ENCODE measurements around the gene FAM3D.

The FAM3D gene

DNA sequence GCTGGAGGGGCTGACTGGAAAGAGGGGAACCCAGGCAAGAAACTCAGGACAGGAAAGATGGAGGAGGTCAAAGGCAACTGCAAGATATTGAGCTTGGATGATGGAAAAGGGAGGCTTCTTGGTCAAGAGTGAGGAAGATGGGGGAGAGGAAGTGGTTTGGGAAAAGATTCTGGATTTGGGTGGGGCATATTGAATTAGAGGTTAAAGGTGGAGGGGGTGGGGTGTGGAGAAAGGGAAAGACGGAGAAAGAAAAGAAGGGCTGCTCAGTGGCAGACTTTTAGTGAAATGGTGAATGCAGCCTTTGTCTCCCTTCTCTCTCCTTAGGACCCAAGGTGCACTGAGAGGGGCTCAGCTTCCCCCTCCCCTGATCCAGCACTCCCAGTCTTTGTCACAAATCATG is 655 bp upstream of the FAM3D start:
- ChIA-PET CTCF (interaction anchor here (2.7 kb wide), 1 partner anchor 36 kb away, joined by 10 read pairs; no protein-coding TSS in a partner anchor), POLR2A (no interaction called here)
- TF ChIP-seq, protein P1, sequence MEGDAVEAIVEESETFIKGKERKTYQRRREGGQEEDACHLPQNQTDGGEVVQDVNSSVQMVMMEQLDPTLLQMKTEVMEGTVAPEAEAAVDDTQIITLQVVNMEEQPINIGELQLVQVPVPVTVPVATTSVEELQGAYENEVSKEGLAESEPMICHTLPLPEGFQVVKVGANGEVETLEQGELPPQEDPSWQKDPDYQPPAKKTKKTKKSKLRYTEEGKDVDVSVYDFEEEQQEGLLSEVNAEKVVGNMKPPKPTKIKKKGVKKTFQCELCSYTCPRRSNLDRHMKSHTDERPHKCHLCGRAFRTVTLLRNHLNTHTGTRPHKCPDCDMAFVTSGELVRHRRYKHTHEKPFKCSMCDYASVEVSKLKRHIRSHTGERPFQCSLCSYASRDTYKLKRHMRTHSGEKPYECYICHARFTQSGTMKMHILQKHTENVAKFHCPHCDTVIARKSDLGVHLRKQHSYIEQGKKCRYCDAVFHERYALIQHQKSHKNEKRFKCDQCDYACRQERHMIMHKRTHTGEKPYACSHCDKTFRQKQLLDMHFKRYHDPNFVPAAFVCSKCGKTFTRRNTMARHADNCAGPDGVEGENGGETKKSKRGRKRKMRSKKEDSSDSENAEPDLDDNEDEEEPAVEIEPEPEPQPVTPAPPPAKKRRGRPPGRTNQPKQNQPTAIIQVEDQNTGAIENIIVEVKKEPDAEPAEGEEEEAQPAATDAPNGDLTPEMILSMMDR (IDR thresholded peaks at IDR 0.05; ENCODE audit: control extremely low read depth, extremely low read depth, low read depth, missing control alignments): no peak
- DNase-seq (ENCODE audit: extremely low spot score): no peak

DNA sequence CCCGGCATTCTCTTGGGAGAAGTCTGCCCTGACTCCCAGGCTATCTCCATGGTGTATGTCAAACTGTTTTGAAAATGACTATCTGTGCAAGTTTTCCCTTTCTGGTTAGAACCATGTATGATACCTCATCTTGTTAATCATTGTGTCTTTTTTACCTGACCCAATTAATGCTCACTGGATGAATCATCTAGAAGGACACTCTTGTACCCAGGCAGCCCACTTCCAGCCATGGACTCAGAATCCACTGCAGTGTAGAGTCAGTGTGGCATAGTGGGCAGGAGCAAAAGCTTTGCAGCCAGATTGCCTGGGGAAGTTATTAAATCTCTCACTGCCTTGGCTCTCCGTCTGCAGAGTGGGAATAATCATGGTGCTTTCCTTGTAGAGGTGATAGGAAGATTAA is 1.2 kb downstream of the FAM3D start:
- TF ChIP-seq, protein P1 (IDR thresholded peaks at IDR 0.05; ENCODE audit: control extremely low read depth, extremely low read depth, low read depth, missing control alignments): no peak
- POLR2A ChIA-PET: no interaction called here
- no peak for DNase-seq (ENCODE audit: extremely low spot score)
- CTCF ChIA-PET: no interaction called here

DNA sequence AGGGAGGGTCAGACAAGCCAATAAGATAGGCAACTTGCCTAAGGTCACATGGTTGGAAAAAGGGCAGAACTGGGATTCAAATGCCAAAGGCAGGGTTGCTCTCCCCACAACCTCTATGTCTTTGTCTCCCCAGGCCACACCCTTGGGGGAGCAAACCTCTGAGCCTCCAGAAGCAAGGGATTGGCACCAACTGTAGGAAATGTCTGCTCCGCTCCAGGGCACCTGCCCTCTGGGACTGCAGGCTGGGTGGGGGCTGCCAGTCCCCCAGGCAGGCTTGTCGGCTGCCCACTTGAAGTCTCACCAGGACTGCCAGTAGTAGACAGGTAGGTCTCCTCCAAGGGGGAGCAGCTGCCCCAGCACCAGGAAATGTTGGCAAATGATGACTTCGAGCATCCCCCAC is 2.0 kb downstream of the FAM3D start:
- TF ChIP-seq, protein P1 (IDR thresholded peaks at IDR 0.05; ENCODE audit: control extremely low read depth, extremely low read depth, low read depth, missing control alignments): no peak
- CTCF ChIA-PET: no interaction called here
- POLR2A ChIA-PET: no interaction called here
- no peak for DNase-seq (ENCODE audit: extremely low spot score)

- TF ChIP-seq, protein P1 (IDR thresholded peaks at IDR 0.05; ENCODE audit: control extremely low read depth, extremely low read depth, low read depth, missing control alignments): no peak
- ChIA-PET CTCF (interaction anchor here (1.3 kb wide), 1 partner anchor 24 kb away, joined by 3 read pairs; no protein-coding TSS in a partner anchor), POLR2A (no interaction called here)
- no peak for DNase-seq (ENCODE audit: extremely low spot score)
Observed at GRCh38 chr3:58661836-58662420, 4.6 kb downstream of the FAM3D start.

DNA sequence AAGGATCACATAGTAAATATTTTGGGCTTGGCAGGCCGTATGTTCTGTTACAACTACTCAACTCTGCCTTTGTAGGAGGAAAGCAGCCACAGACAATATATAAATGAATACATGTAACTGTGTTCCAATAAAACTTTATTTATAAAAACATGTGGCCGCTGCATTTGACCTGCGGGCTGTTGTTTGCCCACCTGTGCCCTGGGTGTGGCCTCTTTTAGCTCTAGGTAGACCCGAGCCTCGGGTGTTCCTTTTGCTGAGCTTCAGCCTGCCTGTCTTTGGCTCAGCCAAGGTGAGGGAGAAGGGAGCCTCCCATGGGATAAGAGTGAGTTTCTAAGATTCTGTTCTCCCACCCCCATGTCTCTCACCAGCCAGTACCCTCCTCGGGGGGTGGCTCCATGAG is 5.6 kb downstream of the FAM3D start:
- TF ChIP-seq, protein P1 (IDR thresholded peaks at IDR 0.05; ENCODE audit: control extremely low read depth, extremely low read depth, low read depth, missing control alignments): no peak
- no peak for DNase-seq (ENCODE audit: extremely low spot score)
- ChIA-PET CTCF (interaction anchor here (1.3 kb wide), 1 partner anchor 24 kb away, joined by 3 read pairs; no protein-coding TSS in a partner anchor), POLR2A (no interaction called here)

GRCh38 chr3:58659051-58659675 is 7.4 kb downstream of the FAM3D start:
- TF ChIP-seq, protein P1 (IDR thresholded peaks at IDR 0.05; ENCODE audit: control extremely low read depth, extremely low read depth, low read depth, missing control alignments): no peak
- ChIA-PET POLR2A (no interaction called here), CTCF (interaction anchor here (2.3 kb wide), 1 partner anchor 28 kb away, joined by 6 read pairs; no protein-coding TSS in a partner anchor)
- no peak for DNase-seq (ENCODE audit: extremely low spot score)
